GM12872 (cell line): ENCODE results near the gene RAB35.

Source experiments
- CTCF ChIP-seq: IDR thresholded peaks from 3 replicates; pipeline ENCODE4 v1.5.1; 2011; ENCODE audit warnings: low read depth, mild to moderate bottlenecking, low read length, moderate library complexity; ENCODE audit not compliant: insufficient read depth

The RAB35 gene

GRCh38 chr12:120049426-120049825 is 67.1 kb downstream of the RAB35 start:
- TF ChIP-seq CTCF, result no peak

- TF ChIP-seq CTCF, result no peak
Measured at GRCh38 chr12:120048263-120048662, 68.3 kb downstream of the RAB35 start.

GRCh38 chr12:120047072-120047471 is 69.5 kb downstream of the RAB35 start:
- TF ChIP-seq CTCF, result no peak
